ENCODE results near the gene BANP.
"Not testable (repeated sequence)": the region's sequence is repeated elsewhere in the genome, so short reads cannot be mapped to it uniquely, and the experiment has no call there.

Gene BANP

DNA sequence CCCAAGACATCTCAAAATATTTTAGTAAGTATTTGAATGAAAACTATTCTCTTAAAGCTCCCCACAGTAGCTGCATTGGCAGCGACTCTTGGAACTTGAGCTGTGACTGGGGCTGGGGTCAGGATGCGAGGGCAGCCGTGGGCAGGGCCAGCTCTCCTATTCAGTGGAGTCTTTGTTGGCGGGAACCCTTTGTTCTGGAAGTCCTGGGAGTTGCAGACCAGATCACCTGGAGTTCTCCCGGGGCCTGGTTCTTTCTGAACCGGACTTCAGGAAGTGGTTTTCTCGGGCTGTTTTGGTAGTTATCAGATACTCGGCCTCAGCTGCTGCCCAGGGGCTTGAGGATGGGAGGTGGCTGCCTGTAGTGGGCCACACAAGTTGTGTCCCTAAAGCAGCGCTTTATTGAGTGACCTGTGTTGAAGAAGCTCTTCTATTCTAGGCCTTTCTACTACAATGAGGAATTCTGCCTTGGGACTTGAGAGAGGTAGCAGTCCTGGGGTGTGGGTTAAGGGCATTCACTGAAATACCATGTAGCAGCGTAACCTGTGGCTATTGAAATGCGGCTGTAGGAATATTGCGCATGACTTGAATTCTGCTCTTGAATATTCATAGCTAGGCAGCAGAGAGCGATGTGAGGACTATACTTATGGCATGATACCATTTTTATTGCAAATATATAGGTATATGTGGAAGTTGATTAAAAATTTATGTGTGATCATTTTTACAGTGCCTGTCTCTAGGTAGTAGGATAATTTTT lies 77.1 kb downstream of the BANP start:
- DNase-seq (ENCODE audit: low read depth, low spot score): not testable (repeated sequence)

DNA sequence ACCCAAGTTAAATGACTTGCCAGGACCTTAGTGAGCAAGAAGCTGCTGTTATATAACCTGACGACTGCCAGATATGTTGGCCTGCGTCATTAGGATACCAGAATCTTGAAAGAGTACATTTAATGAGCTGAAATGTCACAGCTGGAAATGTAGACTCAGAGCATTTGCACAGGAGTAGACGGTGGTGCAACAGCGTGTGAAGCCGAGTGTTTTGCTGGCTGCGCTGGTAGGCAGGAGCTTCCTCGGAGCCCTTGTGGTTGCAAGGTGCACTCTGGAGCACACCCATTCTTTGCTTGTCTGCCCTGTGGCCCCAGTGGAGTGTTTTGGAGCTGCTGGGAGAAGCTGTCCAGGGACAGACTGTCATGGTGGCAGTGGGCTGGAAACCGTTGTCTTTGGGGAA lies 79.3 kb downstream of the BANP start:
- DNase-seq (ENCODE audit: low read depth, low spot score): no peak

DNA sequence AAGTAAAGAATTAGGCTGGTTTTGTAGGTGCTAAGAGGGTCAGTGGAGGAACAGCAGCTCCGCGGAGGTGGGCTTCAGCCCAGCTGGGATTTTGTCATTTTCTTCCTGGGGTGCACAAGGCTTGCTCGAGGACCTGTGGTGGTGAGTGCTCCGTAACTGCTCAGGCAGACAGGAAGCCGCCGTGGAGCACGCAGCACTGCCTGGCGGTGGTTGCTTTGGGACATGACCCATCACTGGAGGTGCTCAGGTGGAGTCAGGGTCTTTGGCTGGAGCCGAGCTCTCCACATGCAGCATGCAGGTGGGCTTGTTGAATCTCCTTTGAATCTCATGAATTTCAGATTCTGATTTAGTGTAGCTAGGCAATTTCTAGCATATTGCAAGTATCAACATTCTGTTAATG lies 79.7 kb downstream of the BANP start:
- DNase-seq (ENCODE audit: low read depth, low spot score): not testable (repeated sequence)

DNA sequence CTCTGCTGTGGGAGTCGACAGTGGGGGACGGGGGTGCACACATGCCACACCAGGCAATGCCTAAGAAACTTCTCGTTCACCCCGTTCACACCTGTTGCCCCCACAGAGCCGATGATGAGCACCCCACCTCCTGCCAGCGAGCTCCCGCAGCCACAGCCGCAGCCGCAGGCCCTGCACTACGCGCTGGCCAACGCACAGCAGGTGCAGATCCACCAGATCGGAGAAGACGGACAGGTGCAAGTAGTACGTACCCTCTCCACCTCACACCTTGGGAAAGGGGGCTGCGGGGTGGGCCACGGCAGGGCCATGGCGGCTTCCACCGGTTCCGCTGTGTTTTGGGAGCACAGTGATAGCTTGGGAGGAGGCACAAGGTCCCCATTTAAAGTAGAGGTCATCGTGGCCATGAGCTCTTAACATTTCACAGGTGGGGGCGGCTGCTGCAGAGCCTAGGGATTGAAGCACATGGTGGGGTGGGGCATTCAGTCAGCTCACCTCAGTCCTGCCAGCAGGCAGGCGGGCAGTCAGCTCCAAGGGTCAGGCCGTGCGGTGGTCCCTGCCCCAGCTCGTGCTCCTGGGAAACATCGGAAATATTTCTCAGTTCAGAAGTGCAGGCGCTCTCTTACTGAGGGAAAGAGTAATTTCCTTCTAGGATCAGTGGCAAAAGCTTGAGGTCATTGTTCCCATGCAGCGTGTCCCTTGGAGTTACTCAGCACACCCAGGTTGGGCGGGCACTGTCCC lies 81.9 kb downstream of the BANP start:
- DNase-seq (ENCODE audit: low read depth, low spot score): not testable (repeated sequence)

DNA sequence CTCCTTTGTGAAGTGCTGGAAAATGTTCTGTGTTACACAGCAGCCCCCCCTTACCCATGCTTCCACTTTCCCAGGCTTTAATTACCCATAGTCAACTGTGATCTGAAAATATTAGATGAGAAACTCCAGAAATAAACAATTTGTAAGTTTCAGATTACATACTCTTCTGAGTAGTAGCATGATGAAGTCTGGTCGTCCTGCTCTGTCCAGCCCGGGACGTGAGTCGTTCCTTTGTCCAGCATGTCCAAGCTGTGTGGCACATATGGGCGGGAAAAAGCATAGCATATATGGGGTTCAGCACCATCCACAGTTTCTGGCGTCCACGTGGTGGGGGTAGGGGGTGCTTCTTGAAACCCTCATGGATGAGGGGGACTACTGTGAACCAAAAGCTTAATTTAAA lies 83.5 kb downstream of the BANP start:
- DNase-seq (ENCODE audit: low read depth, low spot score): no peak

DNA sequence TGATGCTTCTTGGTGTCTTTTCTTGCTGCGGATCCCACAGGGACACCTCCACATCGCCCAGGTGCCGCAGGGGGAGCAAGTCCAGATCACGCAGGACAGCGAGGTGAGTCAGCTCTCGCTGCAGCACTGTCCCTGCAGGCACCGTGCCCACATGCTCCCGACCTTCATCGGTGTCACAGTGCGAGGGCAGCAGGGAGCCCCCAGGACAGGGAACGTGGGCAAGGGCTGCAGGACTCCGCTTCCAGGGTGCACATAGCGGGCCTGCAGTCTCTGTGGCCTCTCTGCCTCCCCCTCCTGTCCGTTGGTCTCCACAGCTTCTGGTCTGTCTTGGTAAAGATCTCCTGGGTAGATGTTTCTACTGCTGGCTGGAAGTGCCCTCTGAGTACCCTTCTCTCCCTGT lies 84.1 kb downstream of the BANP start:
- no peak for DNase-seq (ENCODE audit: low read depth, low spot score)

DNA sequence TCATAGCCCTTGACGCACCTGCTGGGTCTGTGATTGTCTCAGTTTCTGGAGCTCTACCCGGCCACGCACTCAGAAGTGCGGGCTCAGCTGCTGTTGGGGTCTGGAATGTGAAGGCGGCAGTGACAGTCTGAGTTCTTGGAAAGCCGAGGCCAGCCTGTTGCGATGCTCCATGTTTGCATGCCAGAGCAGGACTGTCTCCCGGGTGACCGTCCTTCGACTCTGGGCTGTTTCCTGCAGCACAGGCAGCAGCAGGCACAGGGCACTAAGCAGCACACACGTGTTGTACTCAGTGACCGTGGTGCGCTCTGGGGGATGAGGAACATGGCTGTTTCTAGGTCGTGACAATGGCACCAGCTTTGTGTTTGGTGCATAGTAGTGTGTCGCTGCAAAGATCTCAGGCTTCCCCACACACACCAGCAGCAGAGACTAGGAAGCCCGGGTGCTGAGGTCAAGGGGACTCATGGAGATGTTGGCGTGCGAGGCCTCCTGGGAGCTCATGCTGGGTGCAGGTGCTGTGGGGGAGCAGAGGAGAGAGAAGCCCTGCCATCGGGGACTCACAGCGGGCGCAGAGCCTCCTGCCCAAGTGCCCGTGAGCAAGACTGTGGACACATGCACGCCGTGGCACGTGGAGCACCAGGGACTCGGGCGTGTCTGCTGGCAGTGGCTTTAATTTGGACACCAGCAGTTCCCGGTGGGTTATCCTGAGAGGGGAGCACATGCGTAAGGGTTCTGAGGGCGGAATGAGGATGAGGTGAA lies 84.8 kb downstream of the BANP start:
- not testable (repeated sequence) for DNase-seq (ENCODE audit: low read depth, low spot score)

DNA sequence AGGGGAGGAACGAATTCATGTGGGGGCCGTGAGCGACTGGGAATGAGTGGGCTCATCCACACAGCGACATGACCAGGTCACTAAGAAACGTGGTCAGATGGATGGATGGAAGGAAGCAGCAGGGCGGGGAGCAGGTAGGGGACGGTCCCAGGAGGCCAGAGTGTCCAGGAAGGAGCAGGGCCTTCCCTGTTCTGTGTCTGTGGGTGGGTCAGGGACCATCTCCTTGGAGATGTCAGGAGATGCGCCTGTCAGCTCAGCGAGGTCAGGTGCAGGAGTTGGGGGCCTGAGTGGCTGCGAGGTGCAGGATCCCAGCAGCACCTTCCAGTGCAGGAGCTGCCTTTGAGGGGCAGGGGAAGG lies 85.4 kb downstream of the BANP start:
- DNase-seq (ENCODE audit: low read depth, low spot score): not testable (repeated sequence)

DNA sequence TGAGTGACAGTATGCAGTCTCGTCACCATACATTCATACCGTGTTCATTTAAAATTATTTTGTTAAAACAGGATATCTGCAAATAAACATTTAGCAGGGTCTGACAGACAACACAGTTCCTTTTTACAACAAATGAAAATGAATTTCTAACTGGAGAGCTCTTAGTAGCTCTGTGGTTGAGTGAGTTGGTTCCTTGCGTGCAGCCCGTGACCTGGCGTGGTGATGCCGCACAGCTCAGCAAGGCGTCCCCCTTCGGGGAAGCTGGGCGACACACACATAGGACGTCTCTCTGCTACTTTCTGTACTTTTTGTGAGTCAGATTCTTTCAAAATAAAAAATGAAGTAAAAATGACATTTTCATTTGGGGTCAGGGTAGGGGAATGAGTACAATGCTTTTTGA lies 86.1 kb downstream of the BANP start:
- DNase-seq (ENCODE audit: low read depth, low spot score): not testable (repeated sequence)

DNA sequence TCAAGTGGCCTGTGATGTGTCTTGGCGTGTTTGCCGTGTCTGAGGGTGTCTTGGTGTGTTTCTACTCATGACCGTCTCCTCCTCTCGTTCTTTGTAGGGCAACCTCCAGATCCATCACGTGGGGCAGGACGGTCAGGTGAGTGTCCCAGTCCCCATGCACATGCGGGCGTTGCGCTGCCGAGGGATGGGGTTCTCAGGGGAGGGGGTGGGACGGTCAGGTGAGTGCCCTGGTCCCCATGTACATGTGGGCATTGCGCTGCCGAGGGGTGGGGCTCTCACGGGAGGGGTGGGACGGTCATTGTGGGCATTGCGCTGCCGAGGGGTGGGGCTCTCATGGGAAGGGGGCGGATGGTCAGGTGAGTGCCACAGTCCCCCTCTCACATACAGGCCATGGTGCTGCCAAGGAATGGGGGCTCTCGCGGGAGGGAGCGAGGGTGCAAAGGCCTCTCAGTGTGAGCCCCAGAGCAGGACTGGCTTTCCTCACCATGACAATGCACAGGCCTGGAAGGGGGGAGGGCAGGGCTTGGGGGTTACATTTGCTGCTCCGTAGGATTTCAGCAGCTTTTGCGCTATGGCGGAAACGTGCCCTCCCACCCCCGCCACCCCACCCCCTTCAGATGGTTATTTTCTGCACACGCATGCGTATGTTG lies 86.8 kb downstream of the BANP start:
- not testable (repeated sequence) for DNase-seq (ENCODE audit: low read depth, low spot score)

DNA sequence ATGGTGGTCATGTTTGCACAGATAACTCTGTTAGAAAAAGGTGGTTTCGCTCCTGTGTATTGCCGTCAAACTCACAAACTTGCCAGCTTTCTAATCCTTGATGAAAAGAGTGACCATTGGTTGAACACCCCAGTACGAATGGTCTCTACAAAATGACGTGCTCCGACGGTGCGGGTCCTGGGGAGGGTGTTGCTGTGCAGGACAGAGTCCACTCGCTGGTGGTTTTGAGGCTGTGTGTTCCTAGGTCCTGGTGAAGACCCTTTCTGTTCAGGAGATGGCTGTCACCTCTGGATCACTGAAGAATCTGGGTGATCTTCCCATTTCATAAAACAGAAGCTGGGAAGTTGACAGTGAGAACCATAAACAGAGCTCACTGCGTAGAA lies 87.3 kb downstream of the BANP start:
- DNase-seq (ENCODE audit: low read depth, low spot score): not testable (repeated sequence)

DNA sequence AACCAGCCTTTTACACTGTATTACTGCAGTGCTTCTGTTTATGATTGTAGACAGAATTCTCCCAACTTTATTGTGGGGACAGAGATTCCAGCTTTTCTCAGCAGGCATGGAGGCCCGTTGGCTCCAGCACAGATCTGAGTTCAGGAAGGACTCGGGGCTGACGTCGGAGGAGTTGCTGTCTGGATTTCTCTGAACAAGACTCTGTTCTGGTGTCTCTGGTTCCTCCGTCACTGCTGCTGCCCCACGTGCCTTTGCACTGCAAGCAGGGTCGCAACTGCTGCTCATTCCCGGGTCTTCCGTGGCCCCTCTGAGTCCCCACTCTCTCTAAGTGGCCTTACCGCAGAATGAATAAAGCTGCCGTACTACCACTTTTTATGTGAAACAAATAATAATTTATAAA lies 88.4 kb downstream of the BANP start:
- DNase-seq (ENCODE audit: low read depth, low spot score): no peak

DNA sequence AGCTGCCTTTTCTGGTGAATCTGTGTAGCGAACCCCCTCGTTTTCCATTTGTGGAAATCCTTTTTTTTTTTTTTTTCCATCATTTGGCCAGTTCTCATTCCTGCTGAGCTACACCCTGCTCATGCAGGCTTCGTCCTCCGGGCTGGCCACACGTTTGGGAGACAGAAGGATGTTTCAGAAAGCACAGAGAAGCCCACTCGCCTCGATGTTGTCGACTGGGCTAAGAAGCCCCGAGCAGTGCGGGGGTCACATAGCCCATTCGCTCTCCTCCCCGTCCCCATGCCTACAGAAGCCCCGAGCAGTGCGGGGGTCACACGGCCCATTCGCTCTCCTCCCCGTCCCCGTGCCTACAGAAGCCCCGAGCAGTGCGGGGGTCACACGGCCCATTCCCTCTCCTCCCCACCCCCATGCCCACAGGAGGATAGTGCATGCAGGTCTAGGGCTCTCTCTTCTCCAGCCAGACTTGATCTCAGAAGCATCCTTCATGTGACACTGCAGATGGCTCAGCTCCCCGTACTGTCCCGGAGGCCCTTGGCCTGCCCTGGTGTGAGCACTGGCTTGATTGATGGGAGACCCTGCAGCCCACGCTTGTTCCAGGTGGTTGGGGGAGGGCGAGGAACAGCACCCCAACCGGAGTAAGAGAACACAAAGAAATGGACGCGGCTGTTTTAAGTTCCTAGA lies 89.1 kb downstream of the BANP start:
- not testable (repeated sequence) for DNase-seq (ENCODE audit: low read depth, low spot score)

DNA sequence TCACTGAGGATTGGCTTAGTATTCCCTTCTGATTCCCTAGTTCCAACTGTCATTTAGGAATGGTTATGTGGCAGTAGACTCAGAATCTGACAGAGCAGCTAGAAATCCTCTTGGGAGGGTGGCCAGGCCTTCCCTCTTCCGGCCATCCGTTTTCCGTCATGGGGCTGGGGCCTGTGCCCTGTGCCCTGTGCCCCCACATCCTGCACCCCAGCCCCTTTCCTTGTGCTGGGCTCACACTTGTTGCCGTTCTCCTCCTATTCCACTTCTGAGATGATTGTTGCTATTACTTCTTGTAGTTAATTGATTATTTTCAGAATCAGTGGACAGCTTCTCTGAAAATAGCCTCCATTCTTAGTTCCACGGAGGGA lies 89.6 kb downstream of the BANP start:
- DNase-seq (ENCODE audit: low read depth, low spot score): not testable (repeated sequence)

DNA sequence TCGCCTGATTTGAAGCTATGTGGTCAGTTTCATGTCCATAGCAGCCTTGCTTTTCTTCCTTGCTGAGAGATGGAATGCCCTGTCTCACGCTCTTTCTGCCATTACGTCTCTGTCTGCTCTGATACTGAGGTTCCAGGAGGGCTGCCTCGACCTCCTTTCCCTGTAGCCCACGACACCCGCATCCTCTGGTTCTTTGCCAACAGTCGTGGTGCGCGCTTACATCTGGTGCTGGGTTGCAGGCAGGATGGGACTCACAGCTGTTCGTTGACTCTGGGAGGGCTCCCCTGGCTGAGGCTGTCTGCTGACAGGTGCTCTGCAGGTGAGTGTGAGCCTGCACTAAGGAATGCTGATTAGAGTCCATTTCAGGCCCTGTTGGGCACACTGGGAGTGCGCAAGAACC lies 90.3 kb downstream of the BANP start:
- not testable (repeated sequence) for DNase-seq (ENCODE audit: low read depth, low spot score)

DNA sequence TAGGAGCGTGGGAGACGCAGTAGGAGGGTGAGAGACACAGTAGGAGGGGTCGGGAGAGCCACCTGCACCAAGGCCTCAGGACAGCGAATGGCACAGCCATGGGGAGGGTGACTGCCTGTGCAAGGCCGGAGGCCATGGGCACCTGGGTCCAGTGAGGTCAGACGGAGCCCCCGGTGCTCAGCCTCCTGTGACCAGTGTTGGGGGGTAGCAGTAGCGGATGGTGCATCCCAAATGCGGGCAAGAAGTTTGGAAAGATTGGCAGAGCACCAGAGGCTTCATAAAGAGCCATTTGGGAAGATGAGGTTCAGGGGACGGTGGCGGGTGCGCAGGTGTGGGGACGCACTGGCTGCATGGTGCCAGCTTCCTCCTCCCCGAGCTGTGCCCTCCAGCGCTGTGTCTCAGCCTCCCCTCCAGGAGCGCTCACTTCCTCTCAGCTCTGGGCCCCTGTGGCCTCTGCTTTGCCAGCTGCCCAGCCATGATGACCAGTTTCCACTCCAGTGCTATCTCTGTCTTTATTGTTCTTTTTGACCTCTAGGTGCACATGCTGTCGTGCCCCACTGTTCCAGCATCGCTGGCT lies 90.8 kb downstream of the BANP start:
- DNase-seq (ENCODE audit: low read depth, low spot score): not testable (repeated sequence)

DNA sequence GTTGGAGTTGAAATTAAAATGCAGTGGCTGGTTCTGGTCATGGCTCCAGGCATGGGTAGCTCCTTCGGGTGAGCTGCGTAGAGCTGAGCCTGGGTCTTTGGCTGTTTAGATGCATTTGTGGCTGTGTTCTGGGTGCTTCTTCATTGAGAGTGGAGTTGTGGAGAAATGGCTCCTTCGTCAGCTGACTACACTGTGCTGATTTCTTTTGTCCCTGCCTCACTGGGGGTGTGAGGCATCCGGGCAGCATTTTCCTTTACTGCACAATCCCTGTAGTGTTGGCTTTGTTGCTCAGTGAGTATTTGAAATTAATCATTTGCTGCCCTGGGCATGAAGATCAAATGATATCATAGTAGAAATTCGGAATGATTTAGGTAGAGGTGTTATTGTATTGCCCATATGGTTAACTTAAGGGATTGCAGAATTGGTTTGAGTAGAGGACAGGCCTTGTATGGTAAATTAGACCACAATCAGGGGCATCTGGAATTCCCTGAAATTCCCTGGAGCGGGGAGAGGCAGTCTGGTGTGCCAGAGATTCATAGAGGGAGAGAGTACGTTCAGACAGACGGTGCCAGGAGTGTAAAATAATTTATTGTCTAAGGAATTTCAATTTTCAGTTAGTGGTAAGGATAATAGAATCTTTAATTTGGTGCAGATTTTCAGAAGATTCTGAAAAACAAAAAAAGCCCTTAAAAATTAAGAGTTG lies 92.1 kb downstream of the BANP start:
- not testable (repeated sequence) for DNase-seq (ENCODE audit: low read depth, low spot score)

DNA sequence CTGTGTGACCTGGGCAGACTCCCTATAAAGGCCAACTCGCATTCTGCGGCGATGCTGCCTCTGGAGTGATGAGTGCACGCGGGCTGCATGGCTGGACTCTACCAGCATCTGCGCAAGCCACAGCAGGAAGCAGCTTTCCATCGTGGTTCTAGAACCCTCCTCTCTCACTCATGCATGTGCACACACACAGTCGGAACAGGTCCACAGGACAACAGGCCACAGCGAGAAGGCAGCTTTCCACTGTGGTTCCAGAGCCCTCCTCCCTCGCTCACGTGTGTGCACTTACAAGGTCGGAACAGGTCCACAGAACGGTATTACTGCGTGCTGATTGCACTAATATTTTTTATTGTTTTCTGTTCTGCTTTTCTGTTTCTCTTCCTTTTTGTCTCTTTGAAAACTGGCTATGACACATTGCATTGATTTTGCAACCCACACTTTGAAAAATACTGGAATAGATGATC lies 92.9 kb downstream of the BANP start:
- DNase-seq (ENCODE audit: low read depth, low spot score): not testable (repeated sequence)

DNA sequence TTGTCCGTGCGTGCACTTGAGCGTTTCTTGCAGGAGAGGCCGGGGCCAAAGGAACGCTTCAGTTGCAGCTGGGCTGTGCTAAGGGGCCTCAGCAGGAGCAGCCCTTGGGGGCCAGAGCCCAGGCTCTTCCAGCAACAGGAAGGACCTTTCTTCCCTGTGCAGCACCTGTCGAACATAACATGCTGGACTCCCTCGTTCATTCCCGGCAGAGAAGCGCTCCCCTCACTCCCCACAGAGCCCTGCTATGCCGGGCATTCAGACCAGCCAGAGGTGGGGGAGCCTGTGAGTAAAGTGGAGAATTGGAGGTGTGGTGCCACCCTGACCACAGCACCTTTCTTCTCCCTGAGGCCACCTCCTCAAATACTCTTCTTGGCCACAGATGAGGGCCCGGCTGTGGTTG lies 94.1 kb downstream of the BANP start:
- not testable (repeated sequence) for DNase-seq (ENCODE audit: low read depth, low spot score)

DNA sequence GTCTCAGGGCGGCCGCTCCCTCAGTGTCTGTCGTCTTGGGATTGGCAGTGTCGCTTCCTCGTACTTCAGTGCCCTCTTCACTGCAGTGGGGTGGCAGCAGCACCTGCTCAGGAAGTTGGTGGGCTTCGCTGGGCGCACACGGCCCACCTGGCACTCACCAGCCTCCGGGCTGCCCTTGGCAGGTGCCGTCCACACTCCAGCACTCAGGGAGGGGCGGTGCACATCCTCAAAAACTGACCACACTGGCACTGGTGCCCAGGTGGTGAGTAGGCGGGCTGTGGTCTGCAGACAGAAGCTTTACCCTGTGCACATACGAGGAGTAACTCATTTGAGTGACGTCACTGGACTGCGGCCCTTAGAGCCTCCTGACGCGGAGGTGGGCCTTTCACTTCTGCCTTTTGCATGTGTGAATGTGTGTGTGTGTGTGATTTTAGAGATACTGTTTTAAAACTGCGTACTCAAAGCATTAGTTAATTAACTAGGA lies 94.6 kb downstream of the BANP start:
- DNase-seq (ENCODE audit: low read depth, low spot score): no peak

All from astrocyte of the hippocampus (primary cell).